SU-DHL-6 (cell line): ENCODE data around the gene MT1HL1.

Source experiments
- H2AFZ ChIP-seq: fragments of 200-600 bp; sonication (generic); 2 replicates; pipeline ENCODE4 v1.6.1; 2014; ENCODE audit warnings: low read depth, mild to moderate bottlenecking, moderate library complexity, mixed read lengths, antibody characterized with exemption, low read length; ENCODE audit not compliant: severe bottlenecking
- H3F3A ChIP-seq: fragments of 200-600 bp; shearing (Covaris generic); 2 replicates; pipeline ENCODE4 v1.6.0; 2016; ENCODE audit warnings: antibody characterized with exemption, mild to moderate bottlenecking; ENCODE audit not compliant: insufficient read depth
- H3K27ac ChIP-seq: fragments of 200-600 bp; sonication (generic); 2 replicates; pipeline ENCODE4 v1.5.1; 2016; ENCODE audit warnings: low read depth, mild to moderate bottlenecking, low read length, moderate library complexity, mixed read lengths
- H3K27me3 ChIP-seq: fragments of 200-600 bp; sonication (generic), shearing (Covaris generic); 2 replicates; pipeline ENCODE4 v1.6.0; 2014; ENCODE audit warnings: mild to moderate bottlenecking, low read length
- H3K36me3 ChIP-seq: fragments of 200-600 bp; sonication (generic); 2 replicates; pipeline ENCODE4 v1.6.1; 2014; ENCODE audit warnings: mild to moderate bottlenecking, low read length, mixed read lengths
- H3K4me2 ChIP-seq: fragments of 300-600, 200-600 bp; shearing (Covaris generic), sonication (generic); 2 replicates; pipeline ENCODE4 v1.6.0; 2014; ENCODE audit warnings: low read length, low read depth, mild to moderate bottlenecking; ENCODE audit not compliant: poor library complexity, severe bottlenecking
- H3K4me3 ChIP-seq: fragments of 200-600 bp; sonication (generic); 2 replicates; pipeline ENCODE4 v1.5.1; 2014; ENCODE audit warnings: antibody characterized with exemption, low read length, mild to moderate bottlenecking, mixed read lengths; ENCODE audit not compliant: insufficient read depth, poor library complexity, severe bottlenecking
- H3K79me2 ChIP-seq: fragments of 200-600 bp; sonication (generic); 2 replicates; pipeline ENCODE4 v1.6.1; 2014; ENCODE audit warnings: mild to moderate bottlenecking, low read length, moderate library complexity; ENCODE audit not compliant: insufficient read depth
- H3K9ac ChIP-seq: fragments of 200-600 bp; sonication (generic); 2 replicates; pipeline ENCODE4 v1.7.0; 2014; ENCODE audit warnings: mild to moderate bottlenecking, low read length
- H3K9me2 ChIP-seq: fragments of 200-600 bp; sonication (generic); replicated peaks from 2 replicates; pipeline ENCODE4 v1.6.1; 2014; ENCODE audit warnings: low read length; ENCODE audit not compliant: insufficient read depth
- H3K9me3 ChIP-seq: fragments of 200-600 bp; sonication (generic); 2 replicates; pipeline ENCODE4 v1.6.1; 2014; ENCODE audit warnings: low read length, mixed read lengths; ENCODE audit not compliant: insufficient read depth
- H4K20me1 ChIP-seq: fragments of 200-600 bp; sonication (generic); 2 replicates; pipeline ENCODE4 v1.6.1; 2014; ENCODE audit warnings: low read depth, mild to moderate bottlenecking, antibody characterized with exemption, low read length, moderate library complexity, mixed read lengths
- CTCF ChIP-seq: fragments of 200-600 bp; sonication (generic); IDR thresholded peaks from one replicate; pipeline ENCODE4 v1.5.1; 2017; ENCODE audit warnings: antibody characterized with exemption, mild to moderate bottlenecking, low read length, moderate library complexity; ENCODE audit not compliant: insufficient read depth, poor library complexity, severe bottlenecking
- EZH2phosphoT487 ChIP-seq: fragments of 200-600 bp; sonication (generic), shearing (Covaris generic); conservative IDR thresholded peaks from 2 replicates; pipeline ENCODE4 v1.6.1; 2018; ENCODE audit warnings: mild to moderate bottlenecking, antibody characterized with exemption, low read length, moderate library complexity, mixed read lengths

The MT1HL1 gene

GRCh38 chr1:237029850-237030535 is 25.8 kb upstream of the MT1HL1 start:
- Histone ChIP-seq H3K9ac (no peak overlapping the region), H3K27me3 (0 out of 2 replicates have a peak, but pooled peaks cover 7% of the 10 kb centered on the region), H3K4me2 (no peak overlapping the region), H4K20me1 (no peaks in the 10 kb centered on the region), H3K79me2 (no peaks in the 10 kb centered on the region), H3K9me3 (no peaks in the 10 kb centered on the region), H3K36me3 (no peaks in the 10 kb centered on the region), H3K9me2 (no peaks in the 10 kb centered on the region), H3F3A (no peaks in the 10 kb centered on the region), H2AFZ (no peak overlapping the region), H3K4me3 (no peak overlapping the region), H3K27ac (no peak overlapping the region)
- TF ChIP-seq CTCF (no peak), EZH2phosphoT487 (no peak)

- Histone ChIP-seq H3K9me3 (no peaks in the 10 kb centered on the region), H3K9ac (no peak overlapping the region), H3K27ac (no peak overlapping the region), H3K9me2 (no peaks in the 10 kb centered on the region), H3F3A (no peaks in the 10 kb centered on the region), H2AFZ (no peak overlapping the region), H3K4me3 (no peak overlapping the region), H3K4me2 (no peak overlapping the region), H4K20me1 (no peaks in the 10 kb centered on the region), H3K27me3 (0 out of 2 replicates have a peak, but pooled peaks cover 6% of the 10 kb centered on the region), H3K36me3 (no peaks in the 10 kb centered on the region), H3K79me2 (no peaks in the 10 kb centered on the region)
- TF ChIP-seq EZH2phosphoT487 (no peak), CTCF (no peak)
These were observed 25.0 kb upstream of the MT1HL1 start for GRCh38 chr1:237029240-237029639.

- Histone ChIP-seq H3K27me3 (0 out of 2 replicates have a peak, but pooled peaks cover 3% of the 10 kb centered on the region), H4K20me1 (no peaks in the 10 kb centered on the region), H2AFZ (no peak overlapping the region), H3K9ac (no peak overlapping the region), H3K4me3 (no peak overlapping the region), H3K9me3 (no peaks in the 10 kb centered on the region), H3K36me3 (no peaks in the 10 kb centered on the region), H3F3A (no peaks in the 10 kb centered on the region), H3K9me2 (no peaks in the 10 kb centered on the region), H3K4me2 (no peak overlapping the region), H3K27ac (no peak overlapping the region), H3K79me2 (no peaks in the 10 kb centered on the region)
- TF ChIP-seq CTCF = no peak
These were observed 21.3 kb upstream of the MT1HL1 start for GRCh38 chr1:237025358-237026074.
